Activated CD4-positive, CD25-positive, alpha-beta regulatory T cell treated with anti-CD3 and anti-CD28 coated beads, Interleukin-2, amount 50 U/mL, for 16 hours (primary cell): ENCODE measurements around the gene MROH2B.

Source experiments
- DNase-seq: peaks from one replicate; pipeline ENCODE4 v3.0.0-alpha.2; 2020; ENCODE audit warnings: low read depth, low spot score

MROH2B gene

DNA sequence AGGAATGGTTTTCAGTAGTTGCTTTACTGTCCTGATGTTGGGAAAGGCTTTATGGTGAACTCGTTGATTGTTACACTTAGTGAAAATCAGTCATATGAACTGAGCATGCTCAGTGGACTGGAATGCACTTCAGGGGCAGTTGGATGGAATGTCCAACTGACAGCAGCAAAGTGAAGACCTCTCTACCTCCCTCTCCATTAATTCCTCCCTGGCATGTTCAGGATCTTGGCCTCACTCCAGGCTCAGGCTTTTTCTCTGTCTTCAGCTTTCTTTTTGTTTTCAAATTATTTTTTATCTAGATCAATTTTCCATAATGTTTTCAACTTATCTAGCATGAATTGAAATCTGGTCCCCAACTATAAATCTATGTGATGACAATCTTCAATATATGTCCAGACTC lies at the start of gene MROH2B:
Gene MROH2B (minus strand): TSS at position 101 of the 400 bp plus-strand sequence. CDS start 490 bp downstream, outside the sequence.
- no peak for DNase-seq

DNA sequence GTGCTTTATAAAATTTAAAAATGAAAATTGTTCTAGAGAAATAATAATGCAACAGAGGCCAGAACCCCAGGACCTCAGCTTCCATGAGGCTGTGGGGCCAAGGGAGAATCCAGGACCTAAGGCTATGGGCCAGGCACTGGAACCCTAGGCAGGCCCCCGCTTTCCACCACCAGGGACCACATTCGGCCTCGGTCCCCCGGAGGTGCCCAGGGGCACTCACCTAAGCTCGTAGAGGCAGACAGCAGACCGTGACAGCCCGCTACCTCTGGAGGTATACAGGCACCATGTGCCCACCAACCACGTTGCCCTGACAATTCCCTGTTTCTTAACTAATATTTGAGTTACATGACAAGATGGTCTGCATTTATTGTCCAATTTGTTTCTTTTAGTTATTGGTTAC lies 49.5 kb upstream of the MROH2B start:
- DNase-seq: no peak

DNA sequence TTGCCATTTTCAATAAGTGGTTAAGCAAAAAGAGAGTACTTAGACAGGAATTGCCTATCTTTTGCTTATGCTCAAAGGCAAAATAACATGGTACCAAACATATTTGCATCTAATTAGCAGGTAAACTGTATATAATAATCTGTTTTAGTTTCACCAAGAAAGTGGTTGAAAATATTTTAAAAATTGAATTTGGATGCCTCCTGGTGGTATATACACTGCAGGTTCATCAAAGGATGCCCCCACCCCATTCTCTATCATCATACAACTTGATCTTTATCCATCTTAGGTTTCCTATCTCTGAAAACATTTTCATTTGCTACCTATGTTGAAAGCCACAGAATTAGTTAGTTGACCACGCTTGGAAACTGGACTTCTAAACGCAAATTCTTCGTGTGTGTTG lies 47.0 kb upstream of the MROH2B start:
- no peak for DNase-seq

DNA sequence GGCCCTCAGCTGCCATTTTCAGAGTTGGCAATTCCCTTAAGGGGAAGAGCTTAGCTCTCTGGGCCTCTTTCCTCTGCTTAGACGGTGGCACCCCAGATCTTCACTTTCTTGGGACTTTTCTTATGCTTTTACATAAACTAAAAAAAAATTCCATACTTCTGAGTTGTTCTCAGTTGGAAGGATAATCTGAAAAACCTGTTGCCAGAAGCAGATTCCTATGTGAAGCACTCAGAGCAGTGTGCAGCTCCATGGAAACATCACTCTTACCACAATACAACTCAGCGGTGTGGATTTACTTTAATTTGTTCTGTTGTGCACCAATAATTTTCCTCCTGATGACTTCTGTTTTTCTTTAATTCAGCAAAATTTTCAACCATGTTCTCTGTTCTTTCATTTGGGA lies 44.1 kb upstream of the MROH2B start:
- no peak for DNase-seq

DNA sequence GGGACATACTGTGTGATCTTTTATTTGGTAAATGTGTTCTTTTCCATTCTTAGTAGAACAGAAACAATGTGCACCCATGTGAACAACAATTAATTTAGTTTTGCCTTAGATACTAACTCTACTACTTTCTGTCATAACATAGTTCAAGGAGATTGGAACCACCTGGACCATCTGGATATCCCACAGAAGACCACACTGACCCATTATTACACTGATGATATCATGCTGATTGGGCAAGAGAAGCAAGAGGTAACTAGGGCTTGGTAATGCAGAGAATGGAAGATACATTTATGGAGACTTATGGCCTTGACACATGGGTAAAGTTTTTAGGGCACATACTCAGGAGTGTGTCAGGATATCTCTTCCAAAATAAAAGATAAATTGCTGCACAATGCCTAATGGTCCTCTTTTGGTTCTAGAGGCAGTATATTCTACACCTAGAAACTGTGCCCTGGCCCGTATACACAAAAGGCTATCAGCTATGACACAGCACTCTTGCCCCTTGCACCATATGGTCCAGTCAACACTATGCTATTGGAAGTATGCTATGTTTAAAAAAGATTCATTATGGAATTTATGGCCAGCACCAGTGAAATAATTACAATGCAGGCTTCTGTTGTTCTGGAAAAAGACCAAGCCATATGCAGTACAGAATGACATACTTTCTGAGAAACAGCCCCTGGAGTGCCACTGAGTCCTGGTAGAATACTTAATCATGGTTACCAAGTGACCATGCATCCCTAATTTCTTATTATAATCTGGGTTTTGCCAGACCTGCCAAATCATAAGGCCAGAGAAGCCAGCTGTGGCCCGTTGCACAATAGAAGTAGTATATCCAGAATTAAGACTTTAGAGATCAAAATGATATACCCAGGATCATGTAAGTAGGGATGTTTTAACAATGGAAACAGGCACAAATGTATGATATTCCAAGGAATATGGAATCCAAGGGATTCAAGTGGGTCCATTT lies 41.6 kb upstream of the MROH2B start:
- DNase-seq: no peak

DNA sequence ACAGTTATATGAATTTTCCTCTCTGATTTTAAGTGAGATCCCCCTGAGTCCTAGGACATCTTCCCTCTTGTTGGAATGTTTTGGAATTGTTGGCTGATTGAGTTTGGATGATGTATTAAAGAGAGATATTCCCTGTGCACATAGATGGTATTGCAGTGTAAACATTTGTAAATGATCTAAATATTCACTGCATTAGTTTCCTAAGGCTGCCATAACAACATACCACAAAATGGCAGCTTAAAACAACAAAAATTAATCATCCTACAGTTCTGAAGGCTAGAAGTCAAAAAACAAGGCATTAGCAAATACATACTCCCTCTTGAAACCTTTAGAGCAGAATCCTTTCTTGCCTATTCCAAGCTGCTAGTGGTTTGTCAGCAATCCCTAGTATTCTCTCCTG lies 38.0 kb upstream of the MROH2B start:
- no peak for DNase-seq

DNA sequence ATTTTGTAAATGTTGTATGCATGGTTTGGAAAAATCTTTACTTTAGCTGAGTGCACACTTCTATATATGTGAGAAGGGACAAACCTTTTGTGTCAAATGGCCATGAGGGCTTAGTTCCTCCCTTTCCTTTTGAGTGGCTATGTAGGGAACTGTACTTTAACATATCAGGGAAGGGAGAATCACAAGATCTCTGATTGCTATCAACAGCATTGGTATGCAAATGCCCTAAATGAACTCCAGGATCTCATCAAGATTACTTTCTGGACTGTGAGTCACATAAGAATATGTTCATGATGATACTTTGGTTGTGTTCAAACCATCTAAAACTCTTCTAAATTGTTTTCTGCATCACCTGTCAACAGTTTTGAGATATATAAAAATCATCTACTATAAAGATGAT lies 31.2 kb upstream of the MROH2B start:
- no peak for DNase-seq

DNA sequence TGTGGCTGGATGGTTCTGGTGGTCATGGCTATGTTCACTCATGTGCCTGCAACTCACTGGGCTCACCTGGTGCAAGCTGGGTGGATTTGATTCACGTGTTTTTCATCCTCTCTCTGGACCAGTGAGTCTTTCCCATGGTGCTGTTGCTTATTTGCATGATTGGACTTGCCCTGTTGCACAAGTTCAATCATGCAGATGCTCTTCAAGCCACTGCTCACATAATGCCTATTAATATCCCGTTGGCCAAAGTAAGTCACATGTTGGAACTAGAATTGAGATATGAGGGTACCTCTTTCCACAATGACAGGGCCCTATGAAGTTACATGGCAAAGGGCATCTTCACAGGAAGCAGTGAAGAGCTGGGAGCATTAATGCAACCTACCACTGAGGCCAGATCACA lies 26.5 kb upstream of the MROH2B start:
- no peak for DNase-seq

DNA sequence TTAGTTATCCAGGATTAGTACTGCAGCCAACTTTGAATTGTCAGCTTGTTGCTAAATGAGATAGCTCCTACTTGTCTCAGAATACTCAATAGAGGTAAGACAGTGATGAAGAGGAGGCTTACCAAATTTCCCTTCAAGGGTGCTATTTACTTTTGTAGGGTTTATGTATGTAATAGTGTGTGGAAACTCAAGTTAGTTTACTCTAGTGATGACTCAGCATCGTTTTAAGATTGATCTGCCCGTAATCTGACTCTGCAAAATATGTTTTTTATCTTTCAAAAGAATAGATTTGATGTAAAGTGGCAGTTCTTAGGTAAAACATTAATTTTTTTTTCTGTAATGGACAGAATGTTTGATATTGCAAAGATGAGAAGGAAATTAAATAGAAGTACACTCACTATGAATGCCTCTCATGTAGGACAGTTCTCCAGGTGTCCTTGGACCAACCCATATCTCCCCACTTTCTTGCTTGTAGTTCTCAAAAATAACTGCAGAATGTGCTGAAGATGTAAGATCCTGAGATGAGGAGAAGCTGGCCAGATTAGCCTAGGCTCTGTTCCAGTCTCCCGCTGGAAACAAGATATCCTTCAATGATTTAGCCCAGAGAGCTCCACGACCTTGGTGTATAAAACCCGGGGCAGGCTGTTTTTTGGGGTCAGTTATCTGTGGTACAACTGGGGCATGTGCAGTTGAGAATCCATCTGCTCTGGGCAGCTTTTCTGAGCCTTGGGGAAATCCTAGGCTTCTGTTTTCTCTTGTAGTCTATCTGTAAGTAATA lies 24.4 kb upstream of the MROH2B start:
- no peak for DNase-seq

DNA sequence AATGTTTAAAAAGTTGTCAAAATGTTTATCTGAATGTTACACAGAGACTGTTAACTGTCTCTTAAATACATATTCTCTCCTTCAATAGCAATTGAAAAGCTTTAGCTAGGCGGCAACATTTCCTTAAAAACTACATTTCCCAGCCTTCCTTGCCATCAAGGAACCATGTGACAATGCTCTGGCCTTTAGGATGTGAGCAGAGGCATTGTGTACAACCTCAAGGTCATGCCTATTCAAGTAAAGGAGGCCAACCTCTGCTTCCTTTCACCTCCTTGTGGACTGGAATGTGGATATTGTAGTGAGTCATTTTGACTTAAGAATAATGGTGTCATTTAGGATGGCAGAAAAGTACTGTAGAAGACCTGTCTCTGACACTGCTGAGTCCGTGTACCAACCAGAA lies 23.7 kb upstream of the MROH2B start:
- no peak for DNase-seq

DNA sequence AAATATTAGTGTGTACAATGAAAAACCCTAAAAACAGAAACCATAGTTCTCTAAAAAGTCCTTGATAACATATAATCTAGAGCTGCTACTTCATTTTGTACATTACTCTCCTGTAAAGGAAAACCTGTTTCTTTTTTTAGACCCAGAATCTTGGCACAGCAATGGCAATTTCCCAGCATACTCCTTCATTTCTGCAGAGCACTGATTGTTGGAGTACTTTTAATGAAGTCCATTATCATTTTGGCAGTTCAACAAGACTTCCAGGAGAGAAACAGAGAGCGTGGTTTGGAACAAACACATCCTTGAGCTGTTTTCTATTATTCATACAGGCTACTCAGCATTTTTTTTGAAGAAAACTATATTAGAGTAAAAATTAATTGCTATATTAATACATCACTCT lies 22.7 kb upstream of the MROH2B start:
- no peak for DNase-seq

DNA sequence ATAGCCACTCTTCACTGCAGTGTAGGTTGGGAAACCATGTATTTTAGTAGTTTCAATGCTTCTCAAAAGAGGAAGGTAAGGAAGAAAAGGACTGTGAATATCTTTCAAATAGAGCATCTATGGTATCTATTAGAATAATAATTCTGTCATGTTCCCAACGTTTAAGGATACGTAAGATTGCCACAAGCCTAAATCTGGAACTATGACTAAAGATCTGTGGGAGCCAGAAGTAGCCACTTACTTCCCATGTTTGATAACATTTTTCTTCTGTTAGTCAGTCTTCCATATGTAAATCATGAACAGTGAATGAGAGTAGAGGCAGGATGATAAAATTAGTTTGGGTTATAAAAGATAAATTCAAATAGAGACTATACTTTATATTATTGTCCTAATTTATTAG lies 16.3 kb upstream of the MROH2B start:
- no peak for DNase-seq

DNA sequence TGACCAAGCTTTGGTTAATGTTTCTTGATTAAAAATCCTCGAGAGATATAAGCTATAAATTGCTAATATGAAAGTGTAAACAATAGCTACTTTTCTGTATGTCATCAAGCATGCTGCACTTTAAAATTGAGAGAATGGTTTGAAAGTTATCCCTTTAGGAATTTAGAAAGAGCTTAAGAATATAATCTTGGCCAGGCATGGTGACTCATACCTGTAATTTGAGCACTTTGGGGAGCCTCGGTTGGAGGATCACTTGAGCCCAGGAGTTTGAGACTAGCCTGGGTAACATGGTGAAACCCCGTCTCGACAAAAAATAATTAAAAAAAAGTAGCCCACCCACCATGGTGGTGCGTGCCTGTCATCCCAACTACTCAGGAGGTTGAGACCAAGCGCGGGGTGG lies 12.2 kb upstream of the MROH2B start:
- DNase-seq: no peak

DNA sequence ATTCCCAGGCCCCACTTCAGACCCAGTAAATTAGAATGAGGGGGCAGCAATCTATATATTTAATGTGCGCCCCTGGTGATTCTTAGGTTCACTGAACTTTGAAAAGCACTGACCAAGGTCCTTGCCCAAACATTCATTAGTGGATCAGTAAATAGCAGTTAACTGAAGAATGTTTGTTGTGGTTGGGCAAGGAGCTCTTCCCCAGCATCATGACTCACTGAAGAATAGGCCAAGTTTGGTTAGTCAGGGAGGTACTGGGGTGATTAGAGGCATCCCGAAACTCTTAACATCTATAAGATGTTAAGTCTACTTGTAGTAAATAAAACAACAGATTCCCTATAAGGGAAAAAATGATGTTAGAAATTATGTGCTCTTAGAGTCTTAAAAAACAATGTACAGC lies 833 bp upstream of the MROH2B start:
- no peak for DNase-seq

DNA sequence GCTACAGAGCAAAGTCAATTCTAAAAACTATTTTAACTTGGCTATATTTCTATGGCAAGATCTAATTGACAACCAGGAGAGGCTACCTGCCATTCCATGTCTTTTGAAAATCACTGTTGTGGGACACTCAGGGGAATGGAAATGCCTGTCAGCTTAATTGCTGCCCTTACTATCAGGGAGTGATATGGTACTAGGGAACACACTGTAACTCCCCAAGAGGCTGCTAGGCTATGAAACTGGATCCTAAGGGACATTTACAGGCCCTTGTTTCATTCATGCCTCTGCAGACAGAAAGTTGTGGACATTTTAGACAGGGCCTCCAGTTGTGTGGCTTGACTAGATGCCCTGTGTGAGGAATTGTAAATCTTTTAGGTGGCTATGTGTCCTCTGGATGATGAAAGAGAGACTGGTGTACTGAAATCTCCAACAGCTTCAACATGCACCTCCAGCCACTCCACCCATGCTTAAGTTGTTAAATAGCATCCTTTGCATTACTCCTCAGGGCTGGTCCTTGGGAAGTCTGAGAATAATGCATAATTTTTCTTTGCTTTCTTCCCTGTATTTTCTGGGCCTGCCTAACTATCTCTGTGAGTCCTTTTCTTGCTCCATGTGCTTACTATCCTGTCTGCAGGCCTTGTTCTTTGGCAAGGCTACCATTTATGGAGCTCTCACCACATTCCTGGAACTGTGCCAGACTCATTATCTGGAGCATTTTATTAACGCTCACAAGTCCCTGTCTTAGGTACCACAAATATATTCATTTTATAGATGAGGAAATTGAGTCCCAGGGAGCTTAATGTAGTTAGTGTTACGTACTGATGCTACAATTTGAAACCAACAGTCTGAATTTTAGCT lies 3.2 kb downstream of the MROH2B start:
- no peak for DNase-seq

DNA sequence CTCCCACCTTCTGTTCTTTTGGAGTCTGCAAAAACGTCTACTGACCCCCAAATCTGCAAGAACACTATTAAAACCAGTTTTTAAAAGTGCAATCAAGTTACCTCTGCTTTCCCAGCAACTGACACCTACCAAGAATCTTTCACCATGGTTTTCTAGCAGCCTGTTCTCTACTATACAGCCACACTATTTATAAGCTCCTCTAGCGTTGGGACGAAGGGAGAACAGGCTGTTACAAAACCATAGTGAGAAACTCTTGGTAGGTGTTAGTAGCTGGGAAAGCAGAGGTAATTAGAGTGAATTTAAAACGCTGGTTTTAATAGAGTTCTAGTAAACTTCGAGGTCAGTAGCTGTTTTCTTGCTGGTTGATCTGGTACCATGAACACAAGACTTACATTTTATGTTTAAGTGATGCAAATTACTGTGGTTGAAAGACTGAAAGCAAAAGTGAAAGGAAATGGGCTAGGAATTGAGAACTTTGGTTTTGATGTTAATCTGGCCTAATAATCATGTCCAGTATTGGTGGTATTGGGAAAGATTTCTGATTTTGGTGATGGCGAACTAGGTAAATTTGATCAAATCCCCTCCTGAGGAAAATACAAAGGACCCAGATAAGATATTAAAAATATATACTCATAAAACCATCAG lies 5.3 kb downstream of the MROH2B start:
- DNase-seq: no peak

DNA sequence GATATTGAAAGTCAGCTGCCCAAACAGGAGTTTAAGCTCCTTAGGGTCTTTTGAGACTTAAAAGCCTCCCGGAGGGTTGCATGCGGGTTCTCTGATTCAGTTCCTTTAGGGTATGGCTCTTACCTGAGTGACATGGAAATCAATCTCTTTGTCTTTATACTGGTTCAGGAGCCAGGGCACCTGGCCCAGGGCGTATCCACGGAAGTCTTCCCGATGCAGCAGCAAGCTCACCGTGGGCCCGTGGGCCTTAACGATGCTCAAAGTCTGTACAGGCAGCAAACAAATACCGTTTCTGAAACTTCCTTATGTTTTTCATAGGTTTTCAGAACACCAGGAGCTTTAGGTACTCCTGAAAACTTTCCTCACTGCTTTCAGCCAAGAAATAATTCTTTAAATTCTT lies 13.2 kb downstream of the MROH2B start:
- DNase-seq: no peak

DNA sequence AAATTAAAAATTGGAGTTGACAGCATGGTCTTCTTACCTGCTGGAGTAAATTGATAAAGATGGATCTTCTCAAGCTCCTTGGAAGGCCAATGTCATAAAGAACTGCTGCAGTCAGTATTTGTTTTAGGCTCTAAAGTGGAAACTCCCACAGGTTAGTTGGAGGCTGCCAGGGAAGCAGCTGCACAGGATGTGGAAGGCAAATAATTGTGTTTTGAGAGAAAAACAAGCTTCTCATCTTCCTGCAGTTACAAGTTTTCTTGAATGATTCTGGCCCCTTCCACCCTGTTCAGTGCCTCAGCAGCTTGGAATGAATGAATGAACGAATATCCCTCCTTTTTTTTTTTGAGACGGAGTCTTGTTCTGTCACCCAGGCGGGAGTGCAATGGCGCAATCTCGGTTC lies 13.9 kb downstream of the MROH2B start:
- DNase-seq: no peak

DNA sequence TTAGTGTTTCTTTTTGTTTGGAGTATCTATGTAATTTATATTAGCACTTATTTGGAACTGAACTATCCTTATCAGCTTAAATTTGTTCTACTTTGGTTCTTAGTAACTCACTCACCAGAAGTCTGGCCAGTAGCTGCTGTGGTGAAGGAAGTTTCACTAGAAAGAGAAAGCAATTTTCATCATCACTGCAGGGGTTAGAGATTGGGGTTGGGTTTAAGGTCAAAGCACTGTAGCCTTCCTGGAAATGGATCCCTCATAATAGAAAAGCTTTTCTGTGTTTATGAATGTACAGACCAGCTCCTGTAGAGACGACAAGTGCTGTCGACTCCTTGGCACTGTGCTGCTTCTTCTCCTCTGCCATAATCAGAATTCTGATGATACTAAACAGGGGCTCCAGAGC lies 22.2 kb downstream of the MROH2B start:
- DNase-seq: no peak

DNA sequence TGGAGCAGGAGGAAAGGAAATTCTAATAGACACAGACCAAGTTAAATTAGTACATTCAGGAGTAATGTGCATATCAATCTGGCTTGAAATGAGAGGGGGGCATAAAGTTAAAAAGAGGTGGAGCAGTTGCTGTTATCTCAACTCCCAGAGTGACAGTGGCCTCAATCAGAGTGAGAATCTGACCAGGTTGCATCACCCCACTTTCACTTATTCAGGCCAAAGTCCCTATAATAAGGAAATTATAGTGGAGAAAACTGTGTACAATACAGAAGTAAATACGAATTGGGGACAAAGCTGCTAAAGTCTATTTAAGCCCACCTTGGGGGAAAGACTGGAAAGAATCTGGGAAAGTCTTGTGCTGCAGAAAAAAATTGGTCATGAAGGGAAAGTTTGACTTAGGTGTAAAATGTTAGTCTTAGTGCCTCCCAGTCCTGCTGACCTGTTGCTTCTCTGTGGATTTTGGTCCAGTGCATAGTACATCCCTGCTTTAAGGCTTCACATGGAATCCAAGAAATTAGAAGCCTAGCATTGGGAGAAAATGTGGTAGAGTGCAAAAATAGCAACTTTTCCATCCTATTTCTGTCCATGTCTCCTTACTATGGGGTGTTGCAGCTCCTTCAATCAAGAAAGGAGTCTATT lies 27.9 kb downstream of the MROH2B start:
- DNase-seq: no peak

DNA sequence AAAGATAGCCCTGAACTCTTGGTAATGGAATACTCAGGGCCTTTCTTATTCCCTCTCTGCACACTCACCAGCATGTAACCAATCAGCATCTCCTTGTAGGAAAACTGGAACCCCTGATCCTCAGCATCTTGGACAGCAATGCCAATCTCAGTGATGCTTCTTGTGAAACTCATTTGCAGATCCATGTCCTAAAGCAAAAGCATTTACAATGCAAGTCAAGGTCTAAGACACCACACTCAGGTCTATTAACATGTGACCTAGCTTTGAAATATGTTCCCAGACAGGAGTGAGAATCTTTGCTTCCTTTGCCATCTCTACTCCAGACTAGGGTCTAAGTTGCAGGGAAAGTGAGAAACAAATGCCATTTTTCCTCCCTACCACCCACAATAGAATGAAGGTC lies 38.2 kb downstream of the MROH2B start:
- no peak for DNase-seq
